Measurements from ENCODE around the gene DCT.

DNA sequence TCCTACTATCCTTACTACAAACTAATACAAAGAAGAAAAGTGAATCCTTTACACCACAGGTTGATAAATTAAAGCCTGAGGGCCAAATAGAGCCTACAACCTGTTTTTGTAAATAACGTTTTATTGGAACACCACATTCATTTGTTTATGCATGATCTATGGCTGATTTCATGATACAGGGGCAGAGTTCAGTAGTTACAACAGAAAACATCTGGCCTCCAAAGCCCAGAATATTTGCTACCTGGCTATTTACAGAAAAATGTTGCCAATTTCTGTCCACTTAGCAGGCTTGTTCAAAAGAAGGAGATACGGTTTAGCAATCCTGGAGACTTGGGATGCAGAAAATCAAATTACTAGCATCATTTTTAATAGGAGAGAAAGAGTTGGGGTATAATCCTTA is 24.1 kb downstream of the DCT start:
- TF ChIP-seq, protein P1, sequence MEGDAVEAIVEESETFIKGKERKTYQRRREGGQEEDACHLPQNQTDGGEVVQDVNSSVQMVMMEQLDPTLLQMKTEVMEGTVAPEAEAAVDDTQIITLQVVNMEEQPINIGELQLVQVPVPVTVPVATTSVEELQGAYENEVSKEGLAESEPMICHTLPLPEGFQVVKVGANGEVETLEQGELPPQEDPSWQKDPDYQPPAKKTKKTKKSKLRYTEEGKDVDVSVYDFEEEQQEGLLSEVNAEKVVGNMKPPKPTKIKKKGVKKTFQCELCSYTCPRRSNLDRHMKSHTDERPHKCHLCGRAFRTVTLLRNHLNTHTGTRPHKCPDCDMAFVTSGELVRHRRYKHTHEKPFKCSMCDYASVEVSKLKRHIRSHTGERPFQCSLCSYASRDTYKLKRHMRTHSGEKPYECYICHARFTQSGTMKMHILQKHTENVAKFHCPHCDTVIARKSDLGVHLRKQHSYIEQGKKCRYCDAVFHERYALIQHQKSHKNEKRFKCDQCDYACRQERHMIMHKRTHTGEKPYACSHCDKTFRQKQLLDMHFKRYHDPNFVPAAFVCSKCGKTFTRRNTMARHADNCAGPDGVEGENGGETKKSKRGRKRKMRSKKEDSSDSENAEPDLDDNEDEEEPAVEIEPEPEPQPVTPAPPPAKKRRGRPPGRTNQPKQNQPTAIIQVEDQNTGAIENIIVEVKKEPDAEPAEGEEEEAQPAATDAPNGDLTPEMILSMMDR (conservative IDR thresholded peaks at IDR 0.05; ENCODE audit: low read depth, low read length) = no peak
- TF ChIP-seq EZH2 (IDR thresholded peaks at IDR 0.05; ENCODE audit: low read length, unreplicated experiment) = no peak
